ENCODE results near the gene GMDS.

DNA sequence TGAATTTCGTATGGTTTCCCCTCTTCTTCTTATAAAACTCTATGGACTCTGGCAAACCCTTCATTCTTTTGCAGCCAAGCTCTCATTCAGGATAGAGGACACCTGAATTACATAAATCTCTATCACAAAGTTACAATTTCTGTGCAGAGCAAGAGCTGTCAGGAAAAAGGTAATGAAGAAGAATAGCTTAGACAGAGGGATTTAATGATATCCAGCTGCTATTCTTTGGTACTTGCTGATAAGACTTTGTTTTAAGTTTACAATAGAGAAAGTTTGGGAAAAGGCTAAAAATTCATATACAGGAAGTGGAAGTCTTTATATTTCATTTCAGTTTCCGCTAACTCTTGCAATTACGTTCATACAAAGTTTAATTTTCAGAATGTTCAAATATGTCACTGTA lies 408.7 kb downstream of the GMDS start:
- no peak for TF ChIP-seq FOS (IDR thresholded peaks at IDR 0.05; ENCODE audit: low read depth, low read length)
- TF ChIP-seq, protein P1, sequence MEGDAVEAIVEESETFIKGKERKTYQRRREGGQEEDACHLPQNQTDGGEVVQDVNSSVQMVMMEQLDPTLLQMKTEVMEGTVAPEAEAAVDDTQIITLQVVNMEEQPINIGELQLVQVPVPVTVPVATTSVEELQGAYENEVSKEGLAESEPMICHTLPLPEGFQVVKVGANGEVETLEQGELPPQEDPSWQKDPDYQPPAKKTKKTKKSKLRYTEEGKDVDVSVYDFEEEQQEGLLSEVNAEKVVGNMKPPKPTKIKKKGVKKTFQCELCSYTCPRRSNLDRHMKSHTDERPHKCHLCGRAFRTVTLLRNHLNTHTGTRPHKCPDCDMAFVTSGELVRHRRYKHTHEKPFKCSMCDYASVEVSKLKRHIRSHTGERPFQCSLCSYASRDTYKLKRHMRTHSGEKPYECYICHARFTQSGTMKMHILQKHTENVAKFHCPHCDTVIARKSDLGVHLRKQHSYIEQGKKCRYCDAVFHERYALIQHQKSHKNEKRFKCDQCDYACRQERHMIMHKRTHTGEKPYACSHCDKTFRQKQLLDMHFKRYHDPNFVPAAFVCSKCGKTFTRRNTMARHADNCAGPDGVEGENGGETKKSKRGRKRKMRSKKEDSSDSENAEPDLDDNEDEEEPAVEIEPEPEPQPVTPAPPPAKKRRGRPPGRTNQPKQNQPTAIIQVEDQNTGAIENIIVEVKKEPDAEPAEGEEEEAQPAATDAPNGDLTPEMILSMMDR (conservative IDR thresholded peaks at IDR 0.05; ENCODE audit: low read depth, low read length) = no peak
- TF ChIP-seq POLR2A (IDR thresholded peaks at IDR 0.05; ENCODE audit: low read depth, low read length) = no peak
- no peak for TF ChIP-seq CEBPB (IDR thresholded peaks at IDR 0.05; ENCODE audit: low read depth, low read length)
- TF ChIP-seq MXI1 (IDR thresholded peaks at IDR 0.05; ENCODE audit: borderline replicate concordance, low read depth, low read length) = no peak
- TF ChIP-seq NFE2L2 (IDR thresholded peaks at IDR 0.05; ENCODE audit: low read depth, low read length) = no peak
